ENCODE data around the gene SQSTM1. TPM values are rescaled to one million over a fixed set of nuclear protein-coding genes. Genes with fewer than 3 reads are reported as not detected.

SQSTM1 gene
- total RNA-seq, 1 experiment from 2014 or later = 715 TPM

DNA sequence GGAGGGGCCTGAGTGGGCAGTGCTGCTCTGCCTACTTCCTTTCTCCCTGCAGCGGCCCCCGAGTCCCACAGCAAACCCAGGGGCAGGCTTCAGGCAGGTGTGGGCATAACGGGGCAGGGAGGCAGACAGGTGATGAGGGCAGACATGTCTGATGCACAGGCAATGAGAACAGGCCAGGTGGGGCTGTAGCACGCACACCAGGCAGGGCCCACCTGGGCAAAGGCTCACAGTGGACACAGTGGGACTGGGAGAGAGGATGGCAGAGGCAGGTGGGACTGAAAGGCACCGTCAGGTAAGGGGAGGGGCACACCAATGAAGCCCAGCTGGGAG lies 21.1 kb upstream of the SQSTM1 start:
- H3K79me2 ChIP-seq (ENCODE audit: low read depth) = peaks cover 29% of the 10 kb centered on the region
- H3K9me3 ChIP-seq (ENCODE audit: insufficient read depth, low read depth) = no peaks in the 10 kb centered on the region
- no TSS peak for BruUV-seq (replicated peaks)
- no peaks in the 10 kb centered on the region for H3K27me3 ChIP-seq (ENCODE audit: insufficient read depth, low read depth)
- ChIA-PET POLR2A (ENCODE audit: unreplicated experiment) (no interaction called here), CTCF (no interaction called here)
- H4K20me1 ChIP-seq (ENCODE audit: insufficient read depth) = peaks cover 35% of the 10 kb centered on the region
- no peaks in the 10 kb centered on the region for H3K9me2 ChIP-seq (ENCODE audit: insufficient read depth)
- intact Hi-C loops (cut with micrococcal nuclease; ENCODE audit: unreplicated experiment) = loop anchor here (5.0 kb wide), 2 partner anchors 38 to 177 kb away; partner anchors contain the start of gene HNRNPH1
- H3F3A ChIP-seq (ENCODE audit: insufficient read depth, low read depth) = peaks cover 44% of the 10 kb centered on the region
- no peak overlapping the region for H3K4me3 ChIP-seq
- TF ChIP-seq CTCF (conservative IDR thresholded peaks at IDR 0.05) (no peak), EZH2 (IDR thresholded peaks at IDR 0.05; ENCODE audit: low read depth) (no peak)
- DNase-seq = no peak
- peaks cover 35% of the 10 kb centered on the region for H3K4me1 ChIP-seq (replicated peaks; ENCODE audit: insufficient read depth)
- H3K4me2 ChIP-seq = no peak overlapping the region
- H3K27ac ChIP-seq = no peak overlapping the region
- H3K36me3 ChIP-seq (ENCODE audit: low read depth) = no peaks in the 10 kb centered on the region; the same call in none of the 2 replicates
- no peak overlapping the region for H2AFZ ChIP-seq

- H3K27me3 ChIP-seq (ENCODE audit: insufficient read depth, low read depth) = no peaks in the 10 kb centered on the region
- no peak overlapping the region for H3K27ac ChIP-seq
- peaks cover 34% of the 10 kb centered on the region for H3K79me2 ChIP-seq (ENCODE audit: low read depth)
- intact Hi-C loops (cut with micrococcal nuclease; ENCODE audit: unreplicated experiment) = loop anchor here (10.0 kb wide), 1 partner anchor 105 kb away; the partner anchor contains the start of gene TBC1D9B
- no peaks in the 10 kb centered on the region; the same call in none of the 2 replicates for H3K36me3 ChIP-seq (ENCODE audit: low read depth)
- no TSS peak for BruUV-seq (replicated peaks)
- H3K4me3 ChIP-seq = no peak overlapping the region
- TF ChIP-seq EZH2 (IDR thresholded peaks at IDR 0.05; ENCODE audit: low read depth) (no peak), CTCF (conservative IDR thresholded peaks at IDR 0.05) (no peak)
- peaks cover 33% of the 10 kb centered on the region for H3K4me1 ChIP-seq (replicated peaks; ENCODE audit: insufficient read depth)
- H3F3A ChIP-seq (ENCODE audit: insufficient read depth, low read depth) = peaks cover 38% of the 10 kb centered on the region
- no peaks in the 10 kb centered on the region for H3K9me2 ChIP-seq (ENCODE audit: insufficient read depth)
- ChIA-PET POLR2A (ENCODE audit: unreplicated experiment) (no interaction called here), CTCF (interaction anchor here (0.6 kb wide), 1 partner anchor 14 kb away, joined by 11 read pairs; no protein-coding TSS in a partner anchor)
- no peak for DNase-seq
- H3K4me2 ChIP-seq = no peak overlapping the region
- no peak overlapping the region for H2AFZ ChIP-seq
- no peaks in the 10 kb centered on the region for H3K9me3 ChIP-seq (ENCODE audit: insufficient read depth, low read depth)
- H4K20me1 ChIP-seq (ENCODE audit: insufficient read depth) = peaks cover 41% of the 10 kb centered on the region
Measured at GRCh38 chr5:179800071-179800695, 20.5 kb upstream of the SQSTM1 start.

DNA sequence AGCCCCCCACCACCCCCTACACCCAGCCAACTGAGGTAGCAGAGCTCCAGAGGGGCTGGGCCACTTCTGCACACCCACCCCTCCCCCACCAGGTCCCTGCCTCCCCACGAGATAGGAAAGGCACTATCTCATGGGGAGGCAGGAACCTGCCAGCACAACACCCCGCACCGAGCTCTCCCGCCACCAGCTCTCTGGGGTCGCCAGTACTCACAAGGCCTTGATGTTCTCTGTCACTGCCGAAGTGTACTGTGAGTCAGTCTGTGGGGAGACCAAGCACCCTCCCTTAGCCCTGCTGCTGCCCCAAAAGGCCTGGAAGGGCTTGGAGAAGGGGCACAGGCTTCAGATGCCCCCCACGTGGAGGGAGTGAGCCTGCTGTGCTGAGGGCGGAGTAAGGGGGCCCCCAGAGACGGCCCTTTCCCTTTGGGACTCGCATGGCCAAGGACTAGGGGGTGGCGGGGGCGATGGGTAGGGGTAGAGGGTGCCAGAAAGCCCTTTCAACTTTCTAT lies 20.0 kb upstream of the SQSTM1 start:
- TF ChIP-seq CTCF (conservative IDR thresholded peaks at IDR 0.05) (no peak), EZH2 (IDR thresholded peaks at IDR 0.05; ENCODE audit: low read depth) (no peak)
- no TSS peak for BruUV-seq (replicated peaks)
- Histone ChIP-seq H3K4me3 (no peak overlapping the region), H3K9me2 (ENCODE audit: insufficient read depth) (no peaks in the 10 kb centered on the region), H3K9me3 (ENCODE audit: insufficient read depth, low read depth) (no peaks in the 10 kb centered on the region), H3K36me3 (ENCODE audit: low read depth) (no peaks in the 10 kb centered on the region; the same call in none of the 2 replicates), H3K27ac (no peak overlapping the region), H3F3A (ENCODE audit: insufficient read depth, low read depth) (peaks cover 38% of the 10 kb centered on the region), H2AFZ (no peak overlapping the region), H3K79me2 (ENCODE audit: low read depth) (peaks cover 40% of the 10 kb centered on the region), H4K20me1 (ENCODE audit: insufficient read depth) (peaks cover 42% of the 10 kb centered on the region), H3K27me3 (ENCODE audit: insufficient read depth, low read depth) (no peaks in the 10 kb centered on the region), H3K4me2 (no peak overlapping the region), H3K4me1 (replicated peaks; ENCODE audit: insufficient read depth) (peaks cover 32% of the 10 kb centered on the region)
- ChIA-PET CTCF (interaction anchor here (0.6 kb wide), 2 partner anchors 10 to 14 kb away, joined by 8 to 11 read pairs; no protein-coding TSS in a partner anchor), POLR2A (ENCODE audit: unreplicated experiment) (no interaction called here)
- no peak for DNase-seq
- intact Hi-C loops (cut with micrococcal nuclease; ENCODE audit: unreplicated experiment) = loop anchor here (10.0 kb wide), 1 partner anchor 104 kb away; the partner anchor contains the start of gene TBC1D9B

All from PC-9 (cell line).